Mucosa of stomach (tissue), 1 donor: ENCODE measurements around the gene KIF13A.
"Not testable (repeated sequence)": the region's sequence is repeated elsewhere in the genome, so short reads cannot be mapped to it uniquely, and the experiment has no call there.

ENCODE experiments used
- H3K27me3 ChIP-seq: one replicate; pipeline ENCODE4 v1.7.0; 2013; ENCODE audit warnings: mild to moderate bottlenecking, low read length; ENCODE audit not compliant: control insufficient read depth, insufficient read depth
- H3K36me3 ChIP-seq: one replicate; pipeline ENCODE4 v1.7.0; 2013; ENCODE audit warnings: low read length; ENCODE audit not compliant: control insufficient read depth, insufficient read depth
- H3K4me1 ChIP-seq: one replicate; pipeline ENCODE4 v1.7.0; 2013; ENCODE audit warnings: mild to moderate bottlenecking, low read length; ENCODE audit not compliant: control insufficient read depth, insufficient read depth
- H3K4me3 ChIP-seq: one replicate; pipeline ENCODE4 v1.7.0; 2013; ENCODE audit warnings: low read length
- H3K9ac ChIP-seq: one replicate; pipeline ENCODE4 v1.7.0; 2013; ENCODE audit warnings: mild to moderate bottlenecking, low read length, moderate library complexity
- H3K9me3 ChIP-seq: one replicate; pipeline ENCODE4 v1.7.0; 2013; ENCODE audit warnings: mild to moderate bottlenecking, low read length, moderate library complexity; ENCODE audit not compliant: control insufficient read depth
- donor health status: Pancreatic carcinoma.

Gene KIF13A

DNA sequence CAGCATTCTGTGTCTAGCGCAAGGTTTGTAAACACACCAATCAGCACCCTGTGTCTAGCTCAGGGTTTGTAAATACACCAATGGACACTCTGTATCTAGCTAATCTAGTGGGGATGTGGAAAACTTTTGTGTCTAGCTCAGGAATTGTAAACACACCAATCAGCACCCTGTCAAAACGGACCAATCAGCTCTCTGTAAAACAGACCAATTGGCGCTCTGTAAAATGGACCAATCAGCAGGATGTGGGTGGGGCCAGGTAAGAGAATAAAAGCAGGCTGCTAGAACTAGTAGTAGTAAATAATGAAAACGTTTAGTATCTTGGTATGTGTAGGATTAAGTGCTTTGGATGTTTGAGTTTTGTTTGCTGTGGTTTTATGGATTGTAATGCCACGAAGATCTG, 33.1 kb upstream of the KIF13A start:
- H3K36me3 ChIP-seq, H3K4me3 ChIP-seq, H3K9ac ChIP-seq, H3K9me3 ChIP-seq, H3K27me3 ChIP-seq, H3K4me1 ChIP-seq: not testable (repeated sequence)

GRCh38 chr6:18019539-18020534, 32.4 kb upstream of the KIF13A start:
- Histone ChIP-seq H3K9ac (no peak overlapping the region), H3K9me3 (no peaks in the 10 kb centered on the region), H3K4me1 (no peaks in the 10 kb centered on the region), H3K4me3 (no peak overlapping the region), H3K27me3 (no peaks in the 10 kb centered on the region), H3K36me3 (no peaks in the 10 kb centered on the region)

DNA sequence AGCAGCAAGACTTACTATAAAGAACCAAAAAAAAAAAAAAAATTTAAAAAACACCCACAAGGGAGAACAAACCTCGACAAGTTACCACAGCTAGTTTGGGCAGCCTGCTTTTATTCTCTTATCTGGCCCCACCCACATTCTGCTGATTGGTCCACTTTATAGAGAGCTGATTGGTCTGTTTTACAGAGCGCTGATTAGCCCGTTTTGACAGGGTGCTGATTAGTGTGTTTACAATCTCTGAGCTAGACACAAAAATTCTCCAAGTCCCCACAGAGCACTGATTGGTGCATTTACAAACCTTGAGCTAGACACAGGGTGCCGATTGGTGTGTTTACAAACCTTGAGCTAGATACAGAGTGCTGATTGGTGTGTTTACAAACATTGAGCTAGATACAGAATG, 31.7 kb upstream of the KIF13A start:
- not testable (repeated sequence) for H3K36me3 ChIP-seq, H3K4me3 ChIP-seq, H3K27me3 ChIP-seq, H3K4me1 ChIP-seq, H3K9ac ChIP-seq, H3K9me3 ChIP-seq

GRCh38 chr6:18016698-18017097, 29.3 kb upstream of the KIF13A start:
- Histone ChIP-seq H3K4me1 (no peaks in the 10 kb centered on the region), H3K9ac (no peak overlapping the region), H3K36me3 (no peaks in the 10 kb centered on the region), H3K9me3 (no peaks in the 10 kb centered on the region), H3K4me3 (no peak overlapping the region), H3K27me3 (no peaks in the 10 kb centered on the region)

DNA sequence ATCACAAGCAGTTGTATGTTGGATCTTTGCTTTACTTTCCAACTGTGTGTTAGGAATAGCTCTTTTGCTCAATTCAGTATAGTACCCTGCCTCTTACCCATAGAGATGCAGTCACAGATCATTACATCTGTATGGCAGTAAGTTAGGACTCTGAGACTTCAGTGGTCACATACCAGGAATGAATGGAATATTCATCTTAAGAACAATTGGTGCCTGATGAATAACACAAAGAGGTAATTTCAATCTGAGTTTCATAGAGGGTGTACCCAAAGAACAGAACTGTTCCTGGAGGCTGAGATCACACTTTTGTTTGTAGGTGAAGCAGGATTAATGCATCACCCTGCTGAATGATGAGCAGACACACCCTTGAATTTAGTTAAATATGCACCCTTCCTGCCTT, 28.7 kb upstream of the KIF13A start:
- H3K4me1 ChIP-seq, result no peaks in the 10 kb centered on the region
- H3K9me3 ChIP-seq, result no peaks in the 10 kb centered on the region
- no peak overlapping the region for H3K9ac ChIP-seq
- no peaks in the 10 kb centered on the region for H3K36me3 ChIP-seq
- H3K27me3 ChIP-seq, result no peaks in the 10 kb centered on the region
- H3K4me3 ChIP-seq, result no peak overlapping the region

- Histone ChIP-seq H3K4me1 (no peaks in the 10 kb centered on the region), H3K9ac (no peak overlapping the region), H3K36me3 (no peaks in the 10 kb centered on the region), H3K9me3 (no peaks in the 10 kb centered on the region), H3K4me3 (no peak overlapping the region), H3K27me3 (no peaks in the 10 kb centered on the region)
These were observed 23.9 kb upstream of the KIF13A start for GRCh38 chr6:18011287-18011686.

DNA sequence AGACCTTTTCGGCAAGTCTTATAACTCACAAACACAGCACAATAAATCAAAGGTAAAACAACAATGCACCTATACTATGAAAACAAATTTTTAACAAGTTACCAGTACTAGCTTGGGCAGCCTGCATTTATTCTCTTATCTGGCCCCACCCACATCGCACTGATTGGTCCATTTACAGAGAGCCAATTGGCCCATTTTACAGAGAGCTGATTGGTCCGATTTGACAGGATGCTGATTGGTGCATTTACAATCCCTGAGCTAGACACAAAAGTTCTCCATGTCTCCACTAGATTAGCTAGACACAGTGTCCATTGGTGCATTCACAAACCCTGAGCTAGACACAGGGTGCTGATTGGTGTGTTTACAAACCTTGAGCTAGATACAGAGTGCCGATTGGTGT, 23.1 kb upstream of the KIF13A start:
- not testable (repeated sequence) for H3K9ac ChIP-seq, H3K27me3 ChIP-seq, H3K4me3 ChIP-seq, H3K9me3 ChIP-seq, H3K4me1 ChIP-seq, H3K36me3 ChIP-seq

- no peak overlapping the region for H3K4me3 ChIP-seq
- H3K9me3 ChIP-seq, result no peaks in the 10 kb centered on the region
- no peaks in the 10 kb centered on the region for H3K27me3 ChIP-seq
- no peaks in the 10 kb centered on the region for H3K36me3 ChIP-seq
- H3K9ac ChIP-seq, result no peak overlapping the region
- no peaks in the 10 kb centered on the region for H3K4me1 ChIP-seq
These were observed 17.0 kb upstream of the KIF13A start for GRCh38 chr6:18004256-18004985.

DNA sequence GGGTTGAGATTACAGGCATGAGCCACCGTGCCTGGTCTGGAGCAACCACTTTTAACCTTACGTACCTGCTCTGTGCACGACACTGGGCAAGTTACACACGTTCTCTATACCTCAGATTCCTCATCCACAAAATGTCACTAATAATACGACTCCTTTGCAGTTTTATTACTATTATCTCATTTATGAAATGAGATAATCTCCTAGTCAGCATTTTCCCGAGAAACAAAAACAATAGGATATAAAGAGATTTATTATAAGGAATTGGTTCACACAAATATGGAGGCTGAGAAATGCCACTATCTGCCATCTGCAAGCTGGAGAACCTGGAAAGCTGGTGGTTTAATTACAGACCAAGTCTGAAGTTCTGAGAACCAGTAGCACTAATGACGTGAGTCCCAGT, 12.0 kb upstream of the KIF13A start:
- no peaks in the 10 kb centered on the region for H3K9me3 ChIP-seq
- H3K9ac ChIP-seq, result no peak overlapping the region
- no peaks in the 10 kb centered on the region for H3K36me3 ChIP-seq
- H3K27me3 ChIP-seq, result no peaks in the 10 kb centered on the region
- H3K4me3 ChIP-seq, result no peak overlapping the region
- no peaks in the 10 kb centered on the region for H3K4me1 ChIP-seq

DNA sequence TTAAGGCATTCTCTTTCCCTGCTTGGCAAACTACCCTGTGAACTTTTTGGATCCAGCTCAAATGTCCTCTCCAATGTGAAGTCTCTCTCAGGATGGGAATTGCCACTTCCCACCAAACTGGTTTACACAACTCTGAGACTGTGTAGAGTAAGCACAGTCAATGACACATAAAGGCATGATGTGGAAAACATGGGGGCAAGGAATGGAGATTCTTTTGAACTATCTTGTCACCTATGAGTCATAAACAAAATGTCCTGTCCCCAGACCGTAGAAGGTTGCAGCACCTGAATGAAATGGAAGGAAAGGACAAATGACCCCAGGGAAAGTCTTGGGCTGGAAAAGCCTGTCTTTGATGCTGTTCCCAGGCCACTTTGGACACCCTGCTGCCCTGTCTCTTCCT, 11.0 kb upstream of the KIF13A start:
- Histone ChIP-seq H3K4me3 (no peak overlapping the region), H3K9ac (no peak overlapping the region), H3K9me3 (no peaks in the 10 kb centered on the region), H3K4me1 (no peaks in the 10 kb centered on the region), H3K27me3 (no peaks in the 10 kb centered on the region), H3K36me3 (no peaks in the 10 kb centered on the region)

DNA sequence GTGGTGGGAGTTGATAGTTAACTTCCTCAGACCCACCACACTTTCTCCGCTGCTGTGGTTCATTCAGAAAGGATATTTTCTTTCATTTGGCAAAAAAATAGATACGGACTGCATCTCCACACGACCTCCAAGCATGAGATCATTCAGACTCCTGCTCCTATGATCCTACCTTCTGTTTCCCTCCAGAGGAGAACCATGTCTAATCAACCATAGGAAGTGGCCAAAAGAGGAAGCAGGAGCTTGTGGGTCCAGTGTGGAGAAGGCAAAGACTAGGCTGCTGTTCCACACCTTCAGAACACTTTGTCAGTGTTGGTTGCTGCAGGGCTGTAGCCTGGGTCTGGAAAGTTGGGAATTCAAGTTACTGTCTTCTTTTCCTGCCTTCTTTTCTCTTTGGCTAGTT, 10.6 kb upstream of the KIF13A start:
- Histone ChIP-seq H3K9me3 (no peaks in the 10 kb centered on the region), H3K36me3 (no peaks in the 10 kb centered on the region)

DNA sequence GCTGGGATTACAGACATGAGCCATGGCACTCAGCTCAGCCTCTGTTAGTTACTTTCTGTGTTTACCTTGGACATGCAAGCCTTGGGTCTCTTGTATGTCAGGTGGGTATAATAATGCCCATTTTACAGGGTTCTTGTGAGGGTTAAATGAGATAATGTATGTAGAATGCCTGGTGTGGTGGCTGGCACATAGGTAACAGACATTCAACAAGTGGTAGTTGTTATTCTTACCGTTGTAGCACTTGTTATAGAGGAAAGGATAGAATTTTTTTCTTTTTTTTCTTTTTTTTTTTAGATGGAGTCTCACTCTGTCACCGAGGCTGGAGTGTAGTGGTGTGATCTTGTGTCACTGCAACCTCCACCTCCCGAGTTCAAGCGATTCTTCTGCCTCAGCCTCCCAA, 8.0 kb upstream of the KIF13A start:
- H3K36me3 ChIP-seq, result no peaks in the 10 kb centered on the region
- H3K4me1 ChIP-seq, result no peaks in the 10 kb centered on the region
- H3K27me3 ChIP-seq, result no peaks in the 10 kb centered on the region
- no peaks in the 10 kb centered on the region for H3K9me3 ChIP-seq
- H3K4me3 ChIP-seq, result no peak overlapping the region
- H3K9ac ChIP-seq, result no peak overlapping the region

More for the DNA sequence above, 10.6 kb upstream of the KIF13A start:
- Histone ChIP-seq H3K4me3 (no peak overlapping the region), H3K4me1 (no peaks in the 10 kb centered on the region), H3K27me3 (no peaks in the 10 kb centered on the region), H3K9ac (no peak overlapping the region)
